ENCODE measurements around the gene BORCS5. TPM values are rescaled to one million over a fixed set of nuclear protein-coding genes. Genes with fewer than 3 reads are reported as not detected.

The BORCS5 gene
- total RNA-seq, 1 donor from 2014 or later = 13.3 TPM

DNA sequence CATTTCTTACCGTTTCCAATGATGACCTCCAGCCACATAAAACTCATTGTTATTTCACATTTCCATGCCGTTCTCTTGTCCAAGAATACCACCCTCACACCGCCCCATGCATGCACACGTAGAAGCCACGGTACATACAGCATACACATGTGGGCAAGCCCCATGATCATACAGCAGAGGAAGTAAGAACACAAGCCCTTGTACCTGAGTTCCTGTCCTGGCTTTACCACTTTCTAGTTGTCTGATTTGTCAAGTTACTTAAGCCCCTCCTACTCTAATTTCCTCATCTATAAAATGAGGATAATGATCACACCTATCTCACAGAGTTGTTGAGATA, 145.9 kb downstream of the BORCS5 start:
- Mint-ChIP-seq H3K4me1 (peaks cover 24% of the 10 kb centered on the region), H3K36me3 (peaks cover 10% of the 10 kb centered on the region), H3K27me3 (ENCODE audit: insufficient read depth, low read depth) (no peaks in the 10 kb centered on the region), H3K27ac (no peak overlapping the region), H3K9me3 (no peaks in the 10 kb centered on the region), H3K4me3 (no peak overlapping the region)
- no peaks in the 10 kb centered on the region for H3K36me3 ChIP-seq
- peaks cover 18% of the 10 kb centered on the region for H4K20me1 ChIP-seq (ENCODE audit: low read depth)
- no peaks in the 10 kb centered on the region for H3K27me3 ChIP-seq
- no peak for DNase-seq (ENCODE audit: low spot score)
- H3K4me3 ChIP-seq = no peak overlapping the region
- H3K27ac ChIP-seq = no peak overlapping the region
- peaks cover 38% of the 10 kb centered on the region for H3K79me2 ChIP-seq (ENCODE audit: low read depth)
- no peaks in the 10 kb centered on the region for H3K9me3 ChIP-seq (ENCODE audit: low read depth)
- H3K9ac ChIP-seq = no peak overlapping the region
- TF ChIP-seq EZH2phosphoT487 (IDR thresholded peaks at IDR 0.05) (no peak), EZH2 (IDR thresholded peaks at IDR 0.05) (no peak)
- TF ChIP-seq, protein P1, sequence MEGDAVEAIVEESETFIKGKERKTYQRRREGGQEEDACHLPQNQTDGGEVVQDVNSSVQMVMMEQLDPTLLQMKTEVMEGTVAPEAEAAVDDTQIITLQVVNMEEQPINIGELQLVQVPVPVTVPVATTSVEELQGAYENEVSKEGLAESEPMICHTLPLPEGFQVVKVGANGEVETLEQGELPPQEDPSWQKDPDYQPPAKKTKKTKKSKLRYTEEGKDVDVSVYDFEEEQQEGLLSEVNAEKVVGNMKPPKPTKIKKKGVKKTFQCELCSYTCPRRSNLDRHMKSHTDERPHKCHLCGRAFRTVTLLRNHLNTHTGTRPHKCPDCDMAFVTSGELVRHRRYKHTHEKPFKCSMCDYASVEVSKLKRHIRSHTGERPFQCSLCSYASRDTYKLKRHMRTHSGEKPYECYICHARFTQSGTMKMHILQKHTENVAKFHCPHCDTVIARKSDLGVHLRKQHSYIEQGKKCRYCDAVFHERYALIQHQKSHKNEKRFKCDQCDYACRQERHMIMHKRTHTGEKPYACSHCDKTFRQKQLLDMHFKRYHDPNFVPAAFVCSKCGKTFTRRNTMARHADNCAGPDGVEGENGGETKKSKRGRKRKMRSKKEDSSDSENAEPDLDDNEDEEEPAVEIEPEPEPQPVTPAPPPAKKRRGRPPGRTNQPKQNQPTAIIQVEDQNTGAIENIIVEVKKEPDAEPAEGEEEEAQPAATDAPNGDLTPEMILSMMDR (IDR thresholded peaks at IDR 0.05) = no peak
- H2AFZ ChIP-seq (replicated peaks) = no peak overlapping the region
- no peak overlapping the region for H3K4me2 ChIP-seq
- peaks cover 3% of the 10 kb centered on the region for H3F3A ChIP-seq (ENCODE audit: low read depth)
- H3K4me1 ChIP-seq = peaks cover 24% of the 10 kb centered on the region

GRCh38 chr12:12503384-12504078, 146.7 kb downstream of the BORCS5 start:
- no peak overlapping the region for H3K9ac ChIP-seq
- no peak overlapping the region for H3K27ac Mint-ChIP-seq
- no peak overlapping the region for H2AFZ ChIP-seq (replicated peaks)
- no peaks in the 10 kb centered on the region for H3K27me3 ChIP-seq
- DNase-seq (ENCODE audit: low spot score) = peak; percentile 8
- peaks cover 24% of the 10 kb centered on the region for H3K4me1 ChIP-seq
- H3K27me3 Mint-ChIP-seq (ENCODE audit: insufficient read depth, low read depth) = no peaks in the 10 kb centered on the region
- peaks cover 43% of the 10 kb centered on the region for H3K79me2 ChIP-seq (ENCODE audit: low read depth)
- H3F3A ChIP-seq (ENCODE audit: low read depth) = peaks cover 3% of the 10 kb centered on the region
- H3K4me2 ChIP-seq = no peak overlapping the region
- H3K36me3 Mint-ChIP-seq = peaks cover 12% of the 10 kb centered on the region
- no peak overlapping the region for H3K4me3 ChIP-seq
- no peaks in the 10 kb centered on the region for H3K9me3 Mint-ChIP-seq
- no peak overlapping the region for H3K27ac ChIP-seq
- no peaks in the 10 kb centered on the region for H3K36me3 ChIP-seq
- H3K4me3 Mint-ChIP-seq = no peak overlapping the region
- peaks cover 28% of the 10 kb centered on the region for H3K4me1 Mint-ChIP-seq
- TF ChIP-seq, protein P1 (IDR thresholded peaks at IDR 0.05) = no peak
- TF ChIP-seq EZH2 (IDR thresholded peaks at IDR 0.05) (no peak), EZH2phosphoT487 (IDR thresholded peaks at IDR 0.05) (no peak)
- H3K9me3 ChIP-seq (ENCODE audit: low read depth) = no peaks in the 10 kb centered on the region
- peaks cover 18% of the 10 kb centered on the region for H4K20me1 ChIP-seq (ENCODE audit: low read depth)

- Mint-ChIP-seq H3K27ac (peak overlapping the region; percentile 76), H3K9me3 (no peaks in the 10 kb centered on the region), H3K4me3 (no peak overlapping the region), H3K4me1 (peaks cover 28% of the 10 kb centered on the region), H3K36me3 (peaks cover 10% of the 10 kb centered on the region), H3K27me3 (ENCODE audit: insufficient read depth, low read depth) (no peaks in the 10 kb centered on the region)
- Histone ChIP-seq H3K27ac (peak overlapping the region; percentile 9), H3K4me2 (peak overlapping the region; percentile 29), H3K9ac (no peak overlapping the region), H4K20me1 (ENCODE audit: low read depth) (peaks cover 17% of the 10 kb centered on the region), H3K9me3 (ENCODE audit: low read depth) (no peaks in the 10 kb centered on the region), H2AFZ (replicated peaks) (no peak overlapping the region), H3F3A (ENCODE audit: low read depth) (peaks cover 3% of the 10 kb centered on the region), H3K4me3 (no peak overlapping the region), H3K27me3 (no peaks in the 10 kb centered on the region), H3K79me2 (ENCODE audit: low read depth) (peaks cover 53% of the 10 kb centered on the region), H3K4me1 (peaks cover 24% of the 10 kb centered on the region), H3K36me3 (no peaks in the 10 kb centered on the region)
- TF ChIP-seq EZH2phosphoT487 (IDR thresholded peaks at IDR 0.05) (no peak), EZH2 (IDR thresholded peaks at IDR 0.05) (no peak)
- TF ChIP-seq, protein P1 (IDR thresholded peaks at IDR 0.05) = no peak
- no peak for DNase-seq (ENCODE audit: low spot score)
These were observed 148.9 kb downstream of the BORCS5 start for GRCh38 chr12:12505544-12506495.

Data from neural progenitor cell (in vitro differentiated cells).